ENCODE measurements around the gene CD14. TPM values are rescaled to one million over a fixed set of nuclear protein-coding genes. Genes with fewer than 3 reads are reported as not detected.

CD14 gene
- total RNA-seq (100 to 1,000 TPM in 1 of 5 experiments, 10 to 100 TPM in 2, 1 to 10 TPM in 1, under 1 TPM in 1; 0.56 to 198 (median 10.1) TPM), polyA plus RNA-seq (1 to 10 TPM; 2.5 to 2.9 TPM), total RNA-seq (0.40 reads per million)

DNA sequence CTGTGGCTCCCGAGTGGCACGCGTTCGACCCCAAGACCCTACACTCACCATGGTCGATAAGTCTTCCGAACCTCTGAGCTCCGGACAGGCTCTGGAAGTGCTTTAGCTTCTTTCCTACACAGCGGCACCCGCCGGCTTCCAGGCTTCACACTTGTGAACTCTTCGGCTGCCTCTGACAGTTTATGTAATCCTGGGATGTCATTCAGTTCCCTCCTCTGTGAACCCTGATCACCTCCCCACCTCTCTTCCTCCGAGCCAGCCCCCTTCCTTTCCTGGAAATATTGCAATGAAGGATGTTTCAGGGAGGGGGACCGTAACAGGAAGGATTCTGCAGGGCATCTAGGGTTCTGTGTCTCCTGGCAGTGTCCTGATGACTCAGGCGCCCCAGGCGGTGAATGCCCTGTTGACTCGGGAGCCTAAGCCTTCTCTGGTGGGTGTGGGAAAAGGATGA, at the start of gene CD14:
TSS of gene CD14 (minus strand) at position 155 of the 451 bp plus-strand sequence. CDS start at position 51, 104 bp downstream.
- CTCF ChIA-PET: interaction anchor here (1.0 to 1.6 kb wide), 5 partner anchors 13 to 267 kb away, joined by 3 to 7 read pairs (median 4); partner anchors contain the start of genes IK and NDUFA2
- Mint-ChIP-seq H3K9me3 (peaks cover 0 to 3% (median 0%) of the 10 kb centered on the region in 11 donors), H3K27ac (peak within 1 kb of the TSS; percentile 29 to 88 (median 79)), H3K27me3 (peaks cover 0 to 26% (median 0%) of the 10 kb centered on the region in 5 donors), H3K4me1 (peaks cover 17 to 37% (median 18%) of the 10 kb centered on the region in 7 donors), H3K4me3 (peak within 1 kb of the TSS; percentile 89 to 99 (median 92)), H3K36me3 (peaks cover 0 to 3% (median 0%) of the 10 kb centered on the region in 5 donors)
- Histone ChIP-seq H3K4me3 (ENCODE audit: low read length) (peak within 1 kb of the TSS; percentile 87), H3K27ac (ENCODE audit: low read depth, low read length) (peak within 1 kb of the TSS; percentile 41), H3K9me3 (ENCODE audit: control insufficient read depth in 2 of 3, low read length in 3 of 3) (no peaks in the 10 kb centered on the region), H3K4me1 (ENCODE audit: control insufficient read depth in 2 of 2, insufficient read depth in 2 of 2, low read length in 2 of 2) (peaks cover 0 to 9% of the 10 kb centered on the region in 2 donors), H3K27me3 (ENCODE audit: control insufficient read depth in 2 of 2, insufficient read depth in 2 of 2, low read length in 2 of 2) (no peaks in the 10 kb centered on the region), H3K36me3 (ENCODE audit: control insufficient read depth in 2 of 3, insufficient read depth in 3 of 3, low read length in 3 of 3) (no peaks in the 10 kb centered on the region)
- DNase-seq: no peak
- ATAC-seq: peak; percentile 35
- POLR2A ChIA-PET: interaction anchor here (0.6 to 4.2 kb wide), 11 partner anchors 14 to 1341 kb away, joined by 3 to 34 read pairs (median 4); partner anchors contain the start of genes ANKHD1, EIF4EBP3, IK and NDUFA2
- intact Hi-C loops (cut with micrococcal nuclease): no loop called here

DNA sequence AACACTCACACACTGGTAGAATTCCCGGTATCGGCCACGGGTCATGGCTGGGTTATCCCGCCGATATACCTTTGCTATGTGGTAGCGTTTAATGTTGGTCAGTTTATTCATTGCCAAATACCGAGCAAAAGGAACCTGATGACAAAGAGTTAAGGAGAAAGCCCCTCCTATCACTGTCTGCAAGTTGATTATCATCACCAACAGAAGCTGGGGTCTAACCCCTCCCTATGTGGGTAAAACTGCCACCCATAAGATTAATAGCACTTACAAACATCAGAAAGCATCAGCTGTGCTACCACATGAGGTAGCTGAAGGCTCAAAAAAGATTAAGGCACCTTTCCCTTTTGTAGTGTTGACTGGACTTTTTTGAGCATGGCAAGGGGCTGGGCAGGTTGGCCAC, 46.0 kb upstream of the CD14 start:
- intact Hi-C loops (cut with micrococcal nuclease): no loop called here
- CTCF ChIA-PET: interaction anchor here (0.6 kb wide), 1 partner anchor 41 kb away, joined by 3 read pairs; no protein-coding TSS in a partner anchor
- no peak for ATAC-seq

DNA sequence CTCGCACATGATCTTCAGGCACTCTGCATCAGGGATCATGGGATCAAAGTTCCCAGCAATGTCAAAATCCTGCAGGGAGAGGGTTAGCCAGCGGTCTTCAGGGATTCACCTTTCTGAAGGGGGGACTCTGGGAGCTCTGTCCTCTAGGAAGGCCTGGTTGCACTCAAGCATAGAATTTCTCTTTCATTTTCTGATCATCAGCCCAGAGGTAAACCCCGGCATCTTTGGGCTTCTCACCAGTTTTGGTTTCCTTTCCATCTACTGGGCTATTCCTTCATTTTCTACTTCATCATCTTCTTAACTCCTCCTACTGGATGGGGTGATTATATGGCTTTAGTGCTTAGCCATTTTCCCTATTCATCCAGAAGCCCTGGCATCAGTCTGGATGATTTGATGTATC, 45.0 kb upstream of the CD14 start:
- H3K9me3 ChIP-seq (ENCODE audit: control insufficient read depth in 2 of 3, low read length in 3 of 3): no peaks in the 10 kb centered on the region
- DNase-seq: no peak
- H3K4me1 ChIP-seq (ENCODE audit: control insufficient read depth in 2 of 2, insufficient read depth in 2 of 2, low read length in 2 of 2): no peaks in the 10 kb centered on the region
- Mint-ChIP-seq H3K9me3 (no peaks in the 10 kb centered on the region), H3K27ac (peak overlapping the region in 1 of 9 donors; percentile 58), H3K4me3 (peak overlapping the region in 1 of 10 donors; percentile 28), H3K27me3 (no peaks in the 10 kb centered on the region), H3K36me3 (peaks cover 12 to 59% (median 27%) of the 10 kb centered on the region in 5 donors), H3K4me1 (peaks cover 0 to 8% (median 0%) of the 10 kb centered on the region in 7 donors)
- no peak overlapping the region for H3K4me3 ChIP-seq (ENCODE audit: low read length)
- CTCF ChIA-PET: interaction anchor here (0.5 kb wide), 1 partner anchor 1298 kb away, joined by 3 read pairs; no protein-coding TSS in a partner anchor
- peaks cover 19 to 89% (median 25%) of the 10 kb centered on the region in 3 experiments for H3K36me3 ChIP-seq (ENCODE audit: control insufficient read depth in 2 of 3, insufficient read depth in 3 of 3, low read length in 3 of 3)
- no peaks in the 10 kb centered on the region for H3K27me3 ChIP-seq (ENCODE audit: control insufficient read depth in 2 of 2, insufficient read depth in 2 of 2, low read length in 2 of 2)
- no peak overlapping the region for H3K27ac ChIP-seq (ENCODE audit: low read depth, low read length)
- POLR2A ChIA-PET: interaction anchor here (1.2 kb wide), 1 partner anchor 23 kb away, joined by 3 read pairs; no protein-coding TSS in a partner anchor
- intact Hi-C loops (cut with micrococcal nuclease): no loop called here
- no peak for ATAC-seq

More for the DNA sequence above, 46.0 kb upstream of the CD14 start:
- no peak for DNase-seq
- Histone ChIP-seq H3K4me3 (ENCODE audit: low read length) (no peak overlapping the region), H3K4me1 (ENCODE audit: control insufficient read depth in 2 of 2, insufficient read depth in 2 of 2, low read length in 2 of 2) (no peaks in the 10 kb centered on the region), H3K27ac (ENCODE audit: low read depth, low read length) (no peak overlapping the region), H3K27me3 (ENCODE audit: control insufficient read depth in 2 of 2, insufficient read depth in 2 of 2, low read length in 2 of 2) (no peaks in the 10 kb centered on the region), H3K36me3 (ENCODE audit: control insufficient read depth in 2 of 3, insufficient read depth in 3 of 3, low read length in 3 of 3) (peaks cover 21 to 80% (median 25%) of the 10 kb centered on the region in 3 experiments), H3K9me3 (ENCODE audit: control insufficient read depth in 2 of 3, low read length in 3 of 3) (no peaks in the 10 kb centered on the region)
- H3K4me3 Mint-ChIP-seq: no peak overlapping the region
- POLR2A ChIA-PET: interaction anchor here (1.2 kb wide), 1 partner anchor 24 kb away, joined by 3 read pairs; no protein-coding TSS in a partner anchor
- H3K27me3 Mint-ChIP-seq: no peaks in the 10 kb centered on the region
- peak overlapping the region in 2 of 9 donors; percentile 34 to 43 for H3K27ac Mint-ChIP-seq
- no peaks in the 10 kb centered on the region for H3K9me3 Mint-ChIP-seq
- peaks cover 7 to 62% (median 27%) of the 10 kb centered on the region in 5 donors for H3K36me3 Mint-ChIP-seq
- H3K4me1 Mint-ChIP-seq: peaks cover 0 to 8% (median 0%) of the 10 kb centered on the region in 7 donors

DNA sequence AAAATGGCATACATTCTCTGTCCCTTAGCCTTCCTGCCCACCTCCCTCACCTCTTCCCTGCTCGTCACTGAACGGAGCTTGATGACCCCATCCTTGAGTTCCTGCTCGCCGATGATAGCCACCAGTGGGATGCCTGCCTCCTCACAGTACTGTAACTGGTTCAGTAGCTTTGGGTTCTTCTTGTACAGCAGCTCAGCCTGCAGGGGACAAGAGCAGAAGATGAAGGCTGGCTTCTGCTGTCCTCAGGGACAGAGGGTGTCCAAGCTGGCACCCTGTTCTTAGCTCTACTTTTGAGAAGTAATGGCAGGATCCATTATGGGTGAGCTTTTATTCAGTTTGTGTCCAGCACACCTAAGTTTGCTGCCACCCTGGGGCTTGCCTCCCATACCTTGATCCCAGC, 41.7 kb upstream of the CD14 start:
- H3K27me3 Mint-ChIP-seq: no peaks in the 10 kb centered on the region
- Histone ChIP-seq H3K4me1 (ENCODE audit: control insufficient read depth in 2 of 2, insufficient read depth in 2 of 2, low read length in 2 of 2) (no peaks in the 10 kb centered on the region), H3K9me3 (ENCODE audit: control insufficient read depth in 2 of 3, low read length in 3 of 3) (no peaks in the 10 kb centered on the region), H3K27me3 (ENCODE audit: control insufficient read depth in 2 of 2, insufficient read depth in 2 of 2, low read length in 2 of 2) (no peaks in the 10 kb centered on the region), H3K4me3 (ENCODE audit: low read length) (no peak overlapping the region), H3K36me3 (ENCODE audit: control insufficient read depth in 2 of 3, insufficient read depth in 3 of 3, low read length in 3 of 3) (peaks cover 11 to 96% (median 25%) of the 10 kb centered on the region in 3 experiments), H3K27ac (ENCODE audit: low read depth, low read length) (no peak overlapping the region)
- no peak for ATAC-seq
- no peak for DNase-seq
- H3K36me3 Mint-ChIP-seq: peaks cover 15 to 50% (median 25%) of the 10 kb centered on the region in 5 donors
- ChIA-PET CTCF (interaction anchor here (0.6 to 1.2 kb wide), 4 partner anchors 12 to 47 kb away, joined by 3 to 6 read pairs (median 3); no protein-coding TSS in a partner anchor), POLR2A (interaction anchor here (0.6 to 1.2 kb wide), 4 partner anchors 14 to 87 kb away, joined by 3 read pairs; no protein-coding TSS in a partner anchor)
- peaks cover 0 to 7% (median 0%) of the 10 kb centered on the region in 7 donors for H3K4me1 Mint-ChIP-seq
- intact Hi-C loops (cut with micrococcal nuclease): loop anchor here in 1 of 2 donors (1.0 kb wide), 1 partner anchor 46 kb away; no protein-coding TSS in a partner anchor
- H3K27ac Mint-ChIP-seq: peak overlapping the region in 2 of 9 donors; percentile 5 to 22
- H3K4me3 Mint-ChIP-seq: no peak overlapping the region
- peaks cover 0 to 2% (median 0%) of the 10 kb centered on the region in 11 donors for H3K9me3 Mint-ChIP-seq

DNA sequence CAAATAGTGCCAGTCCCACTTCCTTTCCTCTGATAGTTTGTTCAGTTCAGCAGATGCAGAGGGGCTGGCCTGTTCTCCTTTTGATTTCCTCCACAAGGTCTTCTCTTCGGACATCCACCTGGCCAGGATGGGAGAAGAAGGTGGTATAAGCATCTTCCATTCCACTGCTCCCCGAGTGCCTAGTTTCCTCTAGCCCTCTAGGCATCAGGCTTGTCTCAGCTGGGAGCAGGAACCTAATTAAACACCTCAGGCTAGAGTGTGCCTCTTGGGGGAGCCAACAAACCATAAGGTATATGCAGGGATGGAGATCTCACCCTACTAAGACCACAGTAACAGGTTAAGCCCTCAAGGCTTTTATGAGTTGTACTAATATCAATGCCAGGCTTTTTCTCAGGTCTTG, 41.2 kb upstream of the CD14 start:
- no peaks in the 10 kb centered on the region for H3K9me3 ChIP-seq (ENCODE audit: control insufficient read depth in 2 of 3, low read length in 3 of 3)
- DNase-seq (no peak), ATAC-seq (no peak)
- Mint-ChIP-seq H3K27me3 (no peaks in the 10 kb centered on the region), H3K4me1 (peaks cover 0 to 7% (median 0%) of the 10 kb centered on the region in 7 donors), H3K36me3 (peaks cover 15 to 50% (median 25%) of the 10 kb centered on the region in 5 donors), H3K4me3 (no peak overlapping the region), H3K9me3 (peaks cover 0 to 2% (median 0%) of the 10 kb centered on the region in 11 donors), H3K27ac (peak overlapping the region in 3 of 9 donors; percentile 19 to 63 (median 22))
- H3K27ac ChIP-seq (ENCODE audit: low read depth, low read length): no peak overlapping the region
- intact Hi-C loops (cut with micrococcal nuclease): loop anchor here in 1 of 2 donors (1.0 kb wide), 1 partner anchor 46 kb away; no protein-coding TSS in a partner anchor
- H3K36me3 ChIP-seq (ENCODE audit: control insufficient read depth in 2 of 3, insufficient read depth in 3 of 3, low read length in 3 of 3): peaks cover 11 to 96% (median 28%) of the 10 kb centered on the region in 3 experiments
- no peaks in the 10 kb centered on the region for H3K27me3 ChIP-seq (ENCODE audit: control insufficient read depth in 2 of 2, insufficient read depth in 2 of 2, low read length in 2 of 2)
- no peak overlapping the region for H3K4me3 ChIP-seq (ENCODE audit: low read length)
- ChIA-PET POLR2A (interaction anchor here (1.0 to 1.2 kb wide), 4 partner anchors 14 to 41 kb away, joined by 3 read pairs; partner anchors contain the start of genes HARS1 and HARS2), CTCF (interaction anchor here (0.6 to 0.9 kb wide), 2 partner anchors 37 to 47 kb away, joined by 3 read pairs; no protein-coding TSS in a partner anchor)
- no peaks in the 10 kb centered on the region for H3K4me1 ChIP-seq (ENCODE audit: control insufficient read depth in 2 of 2, insufficient read depth in 2 of 2, low read length in 2 of 2)

DNA sequence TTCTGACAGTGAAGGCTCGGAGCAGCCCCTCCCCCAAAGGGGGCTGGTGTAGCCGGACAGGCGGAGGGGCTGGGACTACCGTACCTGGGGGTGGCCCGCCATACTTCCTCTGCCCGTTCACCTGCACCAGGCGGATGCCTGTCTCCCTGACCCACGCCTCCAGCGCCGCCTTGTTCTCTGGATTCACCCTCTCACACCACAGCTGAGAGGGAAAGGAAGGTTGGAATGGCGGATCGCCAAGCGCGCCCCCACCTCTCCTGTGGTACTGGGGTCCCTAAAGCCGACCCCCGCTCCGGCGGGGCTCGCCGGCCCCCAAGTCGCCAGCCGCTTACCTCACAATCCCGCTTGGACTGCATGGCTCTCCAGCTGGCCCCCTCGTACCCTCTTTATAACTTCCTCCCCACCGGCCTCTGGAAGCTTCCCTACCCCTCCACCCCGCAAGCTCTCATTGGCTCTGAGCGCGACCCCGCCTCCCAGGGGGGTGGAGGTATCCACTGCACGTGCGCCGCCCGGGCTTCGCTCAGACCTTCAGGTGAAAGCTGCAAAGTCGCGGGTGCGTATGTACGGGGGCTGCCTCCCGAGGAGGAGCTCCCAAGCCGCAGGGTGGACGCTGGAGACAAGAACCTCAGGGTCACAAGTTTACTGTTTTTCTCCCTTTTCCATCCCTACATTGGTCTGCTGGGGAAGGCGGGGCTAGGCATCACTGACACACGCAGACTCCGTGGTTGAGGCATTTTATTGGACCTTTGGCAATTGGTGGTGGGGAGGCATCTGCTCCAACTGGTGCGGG, 40.4 kb upstream of the CD14 start, which contains the start of gene DND1:
TSS of gene DND1 (minus strand) at position 390 of the 790 bp plus-strand sequence. CDS start at position 356, 34 bp downstream.
- Histone ChIP-seq H3K27me3 (ENCODE audit: control insufficient read depth in 2 of 2, insufficient read depth in 2 of 2, low read length in 2 of 2) (no peaks in the 10 kb centered on the region), H3K4me1 (ENCODE audit: control insufficient read depth in 2 of 2, insufficient read depth in 2 of 2, low read length in 2 of 2) (no peaks in the 10 kb centered on the region), H3K9me3 (ENCODE audit: control insufficient read depth in 2 of 3, low read length in 3 of 3) (no peaks in the 10 kb centered on the region), H3K36me3 (ENCODE audit: control insufficient read depth in 2 of 3, insufficient read depth in 3 of 3, low read length in 3 of 3) (peaks cover 11 to 97% (median 30%) of the 10 kb centered on the region in 3 experiments), H3K27ac (ENCODE audit: low read depth, low read length) (no peak within 1 kb of the TSS), H3K4me3 (ENCODE audit: low read length) (no peak within 1 kb of the TSS)
- ChIA-PET CTCF (interaction anchor here (0.6 kb wide), 1 partner anchor 26 kb away, joined by 5 read pairs; the partner anchor contains the start of genes IK and NDUFA2), POLR2A (interaction anchor here (1.0 kb wide), 1 partner anchor 17 kb away, joined by 3 read pairs; the partner anchor contains the start of genes HARS1 and HARS2)
- Mint-ChIP-seq H3K27me3 (no peaks in the 10 kb centered on the region), H3K27ac (peak within 1 kb of the TSS in 4 of 9 donors; percentile 19 to 63 (median 27)), H3K9me3 (peaks cover 0 to 2% (median 0%) of the 10 kb centered on the region in 11 donors), H3K36me3 (peaks cover 15 to 56% (median 28%) of the 10 kb centered on the region in 5 donors), H3K4me3 (no peak within 1 kb of the TSS), H3K4me1 (peaks cover 0 to 6% (median 3%) of the 10 kb centered on the region in 7 donors)
- no peak for DNase-seq
- ATAC-seq: no peak
- intact Hi-C loops (cut with micrococcal nuclease): no loop called here
